PC-9 (cell line): Measurements from ENCODE around the gene OXCT1.

Source experiments
- EZH2 ChIP-seq: fragments of 200-600 bp; sonication (generic); IDR thresholded peaks from 2 replicates; pipeline ENCODE4 v1.8.0; 2017; ENCODE audit warnings: antibody characterized with exemption, low read depth
- TF ChIP-seq, protein P1 (sequence below): fragments of 200-600 bp; sonication (generic); conservative IDR thresholded peaks from 2 replicates; pipeline ENCODE4 v1.6.1; 2017; ENCODE audit warnings: mixed run types, antibody characterized with exemption, mild to moderate bottlenecking, moderate library complexity

DNA sequence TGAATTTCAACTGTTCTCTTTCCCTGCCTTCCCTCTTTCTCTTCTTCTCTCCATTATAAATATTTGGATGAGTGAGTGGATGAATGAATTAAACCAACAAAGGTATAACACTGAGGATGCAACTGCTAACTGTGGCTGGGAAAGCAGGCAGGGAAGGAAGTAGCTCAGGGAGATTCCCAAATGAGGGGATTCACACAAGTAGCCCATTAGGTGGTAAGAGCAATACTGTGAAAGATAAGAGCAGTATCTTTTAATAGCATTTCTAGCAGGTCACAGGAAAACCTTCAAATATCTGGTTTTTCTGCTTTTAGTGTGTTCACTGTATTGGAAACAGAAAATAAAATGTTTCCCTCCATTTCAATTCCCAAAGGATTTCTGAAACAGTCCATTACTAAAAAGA is 105.6 kb downstream of the OXCT1 start:
- TF ChIP-seq, protein P1, sequence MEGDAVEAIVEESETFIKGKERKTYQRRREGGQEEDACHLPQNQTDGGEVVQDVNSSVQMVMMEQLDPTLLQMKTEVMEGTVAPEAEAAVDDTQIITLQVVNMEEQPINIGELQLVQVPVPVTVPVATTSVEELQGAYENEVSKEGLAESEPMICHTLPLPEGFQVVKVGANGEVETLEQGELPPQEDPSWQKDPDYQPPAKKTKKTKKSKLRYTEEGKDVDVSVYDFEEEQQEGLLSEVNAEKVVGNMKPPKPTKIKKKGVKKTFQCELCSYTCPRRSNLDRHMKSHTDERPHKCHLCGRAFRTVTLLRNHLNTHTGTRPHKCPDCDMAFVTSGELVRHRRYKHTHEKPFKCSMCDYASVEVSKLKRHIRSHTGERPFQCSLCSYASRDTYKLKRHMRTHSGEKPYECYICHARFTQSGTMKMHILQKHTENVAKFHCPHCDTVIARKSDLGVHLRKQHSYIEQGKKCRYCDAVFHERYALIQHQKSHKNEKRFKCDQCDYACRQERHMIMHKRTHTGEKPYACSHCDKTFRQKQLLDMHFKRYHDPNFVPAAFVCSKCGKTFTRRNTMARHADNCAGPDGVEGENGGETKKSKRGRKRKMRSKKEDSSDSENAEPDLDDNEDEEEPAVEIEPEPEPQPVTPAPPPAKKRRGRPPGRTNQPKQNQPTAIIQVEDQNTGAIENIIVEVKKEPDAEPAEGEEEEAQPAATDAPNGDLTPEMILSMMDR = no peak
- TF ChIP-seq EZH2 = no peak
